Pons (tissue), 1 donor: ENCODE results near the gene NEURL3.
"Not testable (repeated sequence)": the region's sequence is repeated elsewhere in the genome, so short reads cannot be mapped to it uniquely, and the experiment has no call there.

Experiments used
- DNase-seq: peaks from one replicate; pipeline ENCODE4 v3.0.0-alpha.2; 2016; ENCODE audit warnings: low spot score

Gene NEURL3

DNA sequence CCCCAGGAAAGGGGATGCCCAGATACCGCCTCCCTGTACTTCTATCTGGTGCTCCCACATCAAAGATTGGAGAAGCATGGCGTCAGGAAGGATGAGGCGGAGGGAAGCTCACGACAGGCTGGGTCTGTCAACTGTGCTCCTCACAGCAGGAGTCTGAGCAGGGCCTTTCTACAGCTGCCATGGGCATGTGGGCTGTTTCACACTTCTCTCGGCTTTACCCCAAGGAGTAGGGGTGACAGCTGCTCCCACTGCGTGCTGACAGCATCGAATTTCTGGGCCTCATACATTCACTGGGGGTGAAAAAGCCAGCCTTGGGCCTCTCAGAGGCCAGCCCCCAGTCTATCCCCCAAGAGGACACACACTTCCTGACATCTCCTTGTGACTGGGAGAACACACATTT lies 21.1 kb downstream of the NEURL3 start:
- no peak for DNase-seq

DNA sequence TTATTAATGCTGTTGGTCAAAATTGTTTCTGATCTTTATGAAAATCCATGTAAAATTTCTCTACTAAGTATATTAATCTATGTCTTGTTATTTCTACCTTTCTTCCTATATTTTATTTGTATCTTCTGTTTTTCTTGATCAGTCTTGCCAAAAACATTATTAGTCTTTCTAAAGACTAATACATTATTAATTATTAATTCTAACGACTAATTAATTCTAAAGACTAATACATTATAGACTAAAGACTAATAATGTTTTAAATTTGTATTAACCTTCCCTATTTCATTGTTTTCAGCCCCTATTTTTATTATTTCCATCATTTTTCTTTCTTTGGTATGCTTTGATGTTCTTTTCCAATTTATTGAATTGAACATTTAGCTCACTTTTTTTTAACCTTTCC lies 27.7 kb downstream of the NEURL3 start:
- no peak for DNase-seq

- no peak for DNase-seq
Measured at GRCh38 chr2:96471772-96472171, 33.4 kb downstream of the NEURL3 start.

DNA sequence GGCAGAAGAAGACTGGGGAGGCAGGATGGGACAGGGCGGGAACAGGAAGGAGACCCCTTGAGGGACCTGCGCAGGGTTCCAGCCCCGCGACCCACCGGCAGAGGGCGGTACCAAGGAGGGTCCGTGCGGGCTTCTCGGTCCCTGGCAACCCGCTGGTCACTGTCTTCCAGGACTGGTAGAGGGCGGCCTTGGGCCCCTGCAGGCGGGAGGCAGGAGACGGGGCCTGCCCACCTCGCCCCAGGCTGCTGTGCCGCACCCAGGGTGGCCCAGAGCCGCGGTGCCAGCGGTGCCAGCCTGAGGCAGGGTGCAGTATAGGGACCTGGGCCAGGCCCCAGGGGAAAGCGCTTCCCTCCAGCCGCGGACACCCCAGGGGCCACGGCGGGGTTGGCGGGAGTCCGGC lies 34.5 kb downstream of the NEURL3 start:
- DNase-seq = peak; percentile 34

DNA sequence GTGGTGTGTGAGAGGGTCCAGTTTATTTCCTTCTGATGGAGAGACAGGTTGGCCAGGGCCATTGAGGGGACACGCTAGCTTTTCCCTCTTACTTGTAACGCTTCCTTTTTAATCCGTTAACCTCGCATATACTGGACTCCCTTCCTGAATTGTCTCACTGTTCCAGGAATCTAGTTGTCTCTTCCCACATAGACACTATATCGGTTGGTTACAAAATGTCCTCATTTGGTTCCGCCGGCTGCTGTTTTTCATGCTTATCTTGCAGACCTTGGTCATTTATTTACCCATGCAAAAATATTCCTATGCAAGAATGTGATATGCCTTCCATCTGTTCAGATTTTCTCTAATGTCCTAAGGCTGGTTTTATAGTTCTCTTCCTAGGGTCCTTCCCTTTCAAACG lies 35.0 kb downstream of the NEURL3 start:
- DNase-seq = no peak

- no peak for DNase-seq
Measured at GRCh38 chr2:96468904-96469303, 36.3 kb downstream of the NEURL3 start.

DNA sequence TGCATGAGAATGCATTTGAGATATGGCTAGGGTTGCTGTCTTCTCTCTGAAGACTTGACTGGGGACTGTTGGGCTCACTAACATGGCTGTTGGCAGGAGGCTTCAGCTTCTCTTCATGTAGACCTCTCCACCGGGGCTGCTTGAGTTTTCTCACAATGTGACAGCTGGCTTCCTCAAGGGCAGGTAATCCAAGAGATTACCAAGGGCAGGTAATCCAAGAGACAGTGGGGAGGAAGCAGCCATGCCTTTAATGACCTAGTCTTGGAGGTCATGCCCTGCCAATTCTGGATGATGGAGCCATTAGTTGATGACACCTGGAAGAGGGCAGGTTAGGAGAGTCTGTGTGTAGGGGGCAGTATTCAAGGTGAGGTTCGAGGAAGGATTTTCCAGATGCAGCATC lies 40.5 kb downstream of the NEURL3 start:
- DNase-seq = no peak

DNA sequence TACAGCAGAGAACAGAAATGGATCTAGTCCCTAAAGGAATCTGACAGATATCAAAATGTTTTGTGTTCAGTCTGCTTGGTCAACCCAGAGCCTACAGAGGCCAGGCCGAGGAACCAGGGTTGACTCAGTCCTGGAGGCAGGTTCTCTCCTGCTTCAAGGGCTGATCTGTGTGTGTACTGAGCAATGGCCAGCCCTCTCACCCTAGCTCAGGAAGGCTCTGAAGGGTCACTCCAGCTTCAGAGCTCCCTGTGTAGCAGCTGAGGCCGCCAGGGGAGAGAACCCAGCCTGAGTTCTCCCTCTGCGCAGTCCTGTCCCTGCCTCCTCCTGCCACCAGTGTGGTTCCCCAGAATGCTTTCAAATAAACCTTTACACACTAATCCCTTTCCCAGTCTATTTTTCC lies 41.1 kb downstream of the NEURL3 start:
- DNase-seq = no peak

DNA sequence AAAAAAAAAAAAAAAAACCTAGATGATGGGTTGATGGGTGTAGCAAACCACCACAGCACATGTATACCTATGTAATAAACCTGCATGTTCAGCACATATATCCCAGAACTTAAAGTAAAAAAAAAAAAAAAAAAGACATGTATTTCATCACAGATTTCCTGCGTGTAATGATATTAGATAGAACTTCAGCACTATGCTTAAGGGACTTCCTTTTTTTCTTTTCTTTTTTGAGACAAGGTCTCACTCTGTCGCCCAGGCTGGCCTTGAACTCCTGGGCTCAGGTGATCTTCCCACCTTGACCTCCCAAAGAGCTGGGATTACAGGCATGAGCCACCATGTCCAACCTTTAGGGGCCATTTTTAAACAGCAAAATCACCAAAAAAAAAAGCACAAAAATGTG lies 42.0 kb downstream of the NEURL3 start:
- DNase-seq = no peak

GRCh38 chr2:96461616-96462015 lies 43.5 kb downstream of the NEURL3 start:
- DNase-seq = not testable (repeated sequence)

GRCh38 chr2:96452053-96452452 lies 53.1 kb downstream of the NEURL3 start:
- DNase-seq = no peak

GRCh38 chr2:96449637-96450036 lies 55.5 kb downstream of the NEURL3 start:
- no peak for DNase-seq

GRCh38 chr2:96449174-96449573 lies 56.0 kb downstream of the NEURL3 start:
- no peak for DNase-seq

GRCh38 chr2:96447726-96448125 lies 57.4 kb downstream of the NEURL3 start:
- no peak for DNase-seq
